ENCODE results near the gene BCL2L12. TPM values are rescaled to one million over a fixed set of nuclear protein-coding genes. Genes with fewer than 3 reads are reported as not detected.

The BCL2L12 gene
- total RNA-seq, 3 donors from 2014 or later, result 9.6 to 20.8 (median 16.3) TPM

- H3K4me1 ChIP-seq (ENCODE audit: low read depth), result no peaks in the 10 kb centered on the region
- H3K4me3 ChIP-seq, result no peak overlapping the region
- no peaks in the 10 kb centered on the region for H3K36me3 ChIP-seq (ENCODE audit: low read depth)
- no peak for ATAC-seq
- intact Hi-C loops (cut with DNase I, micrococcal nuclease), result no loop called here
- no peak for DNase-seq
- no peaks in the 10 kb centered on the region for H3K9me3 ChIP-seq
- no peak for TF ChIP-seq CTCF (IDR thresholded peaks at IDR 0.05)
These were observed 33.6 kb downstream of the BCL2L12 start for GRCh38 chr19:49699364-49699763.

GRCh38 chr19:49700563-49700962 lies 34.8 kb downstream of the BCL2L12 start:
- intact Hi-C loops (cut with DNase I, micrococcal nuclease), result no loop called here
- DNase-seq (no peak), ATAC-seq (no peak)
- Histone ChIP-seq H3K36me3 (ENCODE audit: low read depth) (no peaks in the 10 kb centered on the region), H3K9me3 (no peaks in the 10 kb centered on the region), H3K4me1 (ENCODE audit: low read depth) (no peaks in the 10 kb centered on the region), H3K4me3 (no peak overlapping the region)
- no peak for TF ChIP-seq CTCF (IDR thresholded peaks at IDR 0.05)

- TF ChIP-seq CTCF (IDR thresholded peaks at IDR 0.05), result no peak
- Histone ChIP-seq H3K9me3 (no peaks in the 10 kb centered on the region), H3K4me3 (no peak overlapping the region), H3K36me3 (ENCODE audit: low read depth) (no peaks in the 10 kb centered on the region), H3K4me1 (ENCODE audit: low read depth) (no peaks in the 10 kb centered on the region)
- DNase-seq (no peak), ATAC-seq (no peak)
- intact Hi-C loops (cut with DNase I, micrococcal nuclease), result no loop called here
These were observed 35.6 kb downstream of the BCL2L12 start for GRCh38 chr19:49701271-49701786.

GRCh38 chr19:49704888-49705642 lies 39.3 kb downstream of the BCL2L12 start:
- H3K4me1 ChIP-seq (ENCODE audit: low read depth), result no peaks in the 10 kb centered on the region
- no peaks in the 10 kb centered on the region for H3K9me3 ChIP-seq
- H3K36me3 ChIP-seq (ENCODE audit: low read depth), result no peaks in the 10 kb centered on the region
- no peak for DNase-seq
- ATAC-seq, result no peak
- H3K4me3 ChIP-seq, result no peak overlapping the region
- intact Hi-C loops (cut with DNase I, micrococcal nuclease), result no loop called here
- no peak for TF ChIP-seq CTCF (IDR thresholded peaks at IDR 0.05)

GRCh38 chr19:49705919-49706318 lies 40.2 kb downstream of the BCL2L12 start:
- ATAC-seq, result no peak

More at GRCh38 chr19:49705919-49706318, 40.2 kb downstream of the BCL2L12 start:
- Histone ChIP-seq H3K9me3 (no peaks in the 10 kb centered on the region), H3K4me1 (ENCODE audit: low read depth) (no peaks in the 10 kb centered on the region), H3K4me3 (no peak overlapping the region), H3K36me3 (ENCODE audit: low read depth) (no peaks in the 10 kb centered on the region)
- no peak for TF ChIP-seq CTCF (IDR thresholded peaks at IDR 0.05)
- intact Hi-C loops (cut with DNase I, micrococcal nuclease), result no loop called here
- no peak for DNase-seq

All from mucosa of descending colon (tissue), 3 donors.